HepG2 (cell line): Measurements from ENCODE around the gene DPH2. TPM values are rescaled to one million over a fixed set of nuclear protein-coding genes. Genes with fewer than 3 reads are reported as not detected.

Experiments used
- ATF7-NPFF ChIP-seq: sonication (generic); formaldehyde crosslinking; IDR thresholded peaks from 2 replicates; pipeline ENCODE4 v1.8.1; 2023; ENCODE audit warnings: mild to moderate bottlenecking, low read depth, missing genetic modification reagents, moderate library complexity
- ATM ChIP-seq: fragments of 450-650 bp; IDR thresholded peaks from 2 replicates; pipeline ENCODE4 v1.7.1; 2017; ENCODE audit warnings: mild to moderate bottlenecking, borderline replicate concordance
- CEBPB ChIP-seq: IDR thresholded peaks from 2 replicates; pipeline ENCODE4 v1.6.1; 2011; ENCODE audit warnings: low read depth, low read length, improper control_type of control experiment, borderline replicate concordance
- JUND ChIP-seq: sonication (generic); formaldehyde crosslinking; IDR thresholded peaks from 2 replicates; pipeline ENCODE4 v1.8.0; 2022; ENCODE audit warnings: mild to moderate bottlenecking, missing genetic modification reagents
- KDM3A ChIP-seq: IDR thresholded peaks from 2 replicates; pipeline ENCODE4 v1.6.1; 2018; ENCODE audit warnings: low read depth, missing compliant biosample characterization
- LCORL ChIP-seq, 2 experiments: fragments of 450-650 bp in 1 of 2; sonication (generic) in 1 of 2; formaldehyde crosslinking in 1 of 2; IDR thresholded peaks; 2 replicates each; pipeline versions ENCODE4 v1.5.0 to v1.6.1; 2017 to 2020; ENCODE audit warnings: antibody characterized with exemption in 1 of 2, missing genetic modification reagents in 1 of 2
- NBN ChIP-seq: fragments of 450-650 bp; conservative IDR thresholded peaks from 2 replicates; pipeline ENCODE4 v1.6.1; 2017
- NFATC3 ChIP-seq: sonication (generic); formaldehyde crosslinking; IDR thresholded peaks from 2 replicates; pipeline ENCODE4 v1.5.1; 2020; ENCODE audit warnings: mild to moderate bottlenecking, missing genetic modification reagents
- PAF1 ChIP-seq: IDR thresholded peaks from 2 replicates; pipeline ENCODE4 v1.6.1; 2016; ENCODE audit warnings: missing genetic modification reagents, missing compliant biosample characterization
- POLR2A ChIP-seq, 2 experiments: IDR thresholded peaks; 2 replicates each; pipeline ENCODE4 v1.6.1; 2011; ENCODE audit warnings: low read depth in 2 of 2, low read length in 2 of 2, mild to moderate bottlenecking in 1 of 2, moderate library complexity in 1 of 2; ENCODE audit not compliant: insufficient read depth in 1 of 2
- RELA ChIP-seq: sonication (generic); formaldehyde crosslinking; IDR thresholded peaks from 2 replicates; pipeline ENCODE4 v1.4.0; 2020; ENCODE audit warnings: missing genetic modification reagents
- SRSF1 ChIP-seq: fragments of 200-400 bp; formaldehyde crosslinking; optimal IDR thresholded peaks from 2 replicates; pipeline ENCODE3; 2017; ENCODE audit warnings: mild to moderate bottlenecking, low read depth, low read length, moderate library complexity
- THAP11 ChIP-seq: IDR thresholded peaks from 2 replicates; pipeline ENCODE4 v1.6.1; 2016; ENCODE audit warnings: missing biosample characterization, missing genetic modification reagents
- ZC3H13 ChIP-seq: sonication (generic); formaldehyde crosslinking; IDR thresholded peaks from 2 replicates; pipeline ENCODE4 v1.8.1; 2023; ENCODE audit warnings: mild to moderate bottlenecking, missing genetic modification reagents, moderate library complexity
- ZMYM4 ChIP-seq: sonication (generic); formaldehyde crosslinking; IDR thresholded peaks from 2 replicates; pipeline ENCODE4 v1.8.1; 2023; ENCODE audit warnings: mild to moderate bottlenecking, missing genetic modification reagents
- ZNF253 ChIP-seq: sonication (generic); formaldehyde crosslinking; IDR thresholded peaks from 2 replicates; pipeline ENCODE4 v1.8.0; 2022; ENCODE audit warnings: mild to moderate bottlenecking, missing genetic modification reagents, borderline replicate concordance
- ZNF256 ChIP-seq: sonication (generic); formaldehyde crosslinking; conservative IDR thresholded peaks from 2 replicates; pipeline ENCODE4 v1.4.0; 2020; ENCODE audit warnings: missing genetic modification reagents
- ZNF431 ChIP-seq: sonication (generic); formaldehyde crosslinking; IDR thresholded peaks from 2 replicates; pipeline ENCODE4 v1.9.0; 2022; ENCODE audit warnings: missing genetic modification reagents, low read depth, mild to moderate bottlenecking, borderline replicate concordance
- ZNF563 ChIP-seq: sonication (generic); formaldehyde crosslinking; IDR thresholded peaks from 2 replicates; pipeline ENCODE4 v1.8.0; 2022; ENCODE audit warnings: mild to moderate bottlenecking, moderate library complexity, missing genetic modification reagents
- ZNF724P ChIP-seq: sonication (generic); formaldehyde crosslinking; IDR thresholded peaks from 2 replicates; pipeline ENCODE4 v1.8.0; 2022; ENCODE audit warnings: missing genetic modification reagents, borderline replicate concordance
- ZNF792 ChIP-seq: IDR thresholded peaks from 2 replicates; pipeline ENCODE4 v1.6.1; 2016
- ZNF879 ChIP-seq: sonication (generic); formaldehyde crosslinking; IDR thresholded peaks from 2 replicates; pipeline ENCODE4 v1.8.1; 2023; ENCODE audit warnings: missing genetic modification reagents
- ZSCAN25 ChIP-seq: sonication (generic); formaldehyde crosslinking; IDR thresholded peaks from 2 replicates; pipeline ENCODE4 v1.8.0; 2022; ENCODE audit warnings: mild to moderate bottlenecking, missing genetic modification reagents
- polyA plus RNA-seq, 8 experiments: library from polyadenylated mRNA; depleted of rRNA in 3 of 8; stranded (reverse) in 7 of 8; unstranded in 1 of 8; fragments of >200 nt; fragmentation: Illumina TruSeq in 4 of 8; extraction: Trizol in 4 of 8; gene quantifications; 2 replicates each; pipeline versions ENCODE4 v1.2.1 to v1.2.3, GENCODE V29; 2011 to 2016; ENCODE audit warnings: low read depth in 4 of 8, missing spikeins in 1 of 8, mixed read lengths in 1 of 8; ENCODE audit not compliant: insufficient read depth in 1 of 8
- total RNA-seq, 5 experiments: library from RNA; depleted of rRNA; stranded (reverse); fragments of >200 nt; fragmentation: Illumina TruSeq; extraction: Trizol; gene quantifications; 2 replicates each; pipeline ENCODE4 v1.2.3, GENCODE V29; 2016; ENCODE audit warnings: low read depth in 1 of 5
- TF ChIP-seq, protein P1 (sequence below): sonication (generic); formaldehyde crosslinking; IDR thresholded peaks from 2 replicates; pipeline ENCODE4 v1.4.0; 2020; ENCODE audit warnings: mild to moderate bottlenecking, low read depth, missing genetic modification reagents
- TF ChIP-seq, protein P2 (sequence below): sonication (generic); formaldehyde crosslinking; IDR thresholded peaks from 2 replicates; pipeline ENCODE4 v1.8.1; 2023; ENCODE audit warnings: mild to moderate bottlenecking, inconsistent platforms, moderate library complexity, missing genetic modification reagents, borderline replicate concordance
- TF ChIP-seq, protein P3 (sequence below): IDR thresholded peaks from 2 replicates; pipeline ENCODE4 v1.4.0; 2020; ENCODE audit warnings: mild to moderate bottlenecking, missing genetic modification reagents
- TF ChIP-seq, protein P4 (sequence below): sonication (generic); formaldehyde crosslinking; IDR thresholded peaks from 2 replicates; pipeline ENCODE4 v1.4.0; 2020; ENCODE audit warnings: mild to moderate bottlenecking, missing genetic modification reagents

The DPH2 gene
- total and polyA plus RNA-seq, 2 of the 13 experiments (the other 11 are each of a cell fraction or from before 2014, with no cell fraction given), result 32.2 to 38.3 TPM

DNA sequence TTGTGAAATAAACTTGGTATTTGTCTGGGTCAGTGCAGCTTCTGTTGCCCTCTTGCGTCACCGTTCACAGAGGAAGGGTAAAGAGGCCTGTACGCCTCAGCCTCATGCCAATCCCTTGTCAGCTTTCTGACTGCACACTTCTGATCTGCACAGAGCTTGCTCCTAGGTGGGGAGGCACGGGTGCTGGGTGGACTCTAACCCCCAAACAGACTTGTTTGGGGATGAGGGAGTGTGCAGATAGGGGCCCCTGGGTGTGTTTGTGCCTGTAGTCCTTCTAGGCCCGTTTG is 8.4 kb downstream of the DPH2 start (continued):
- TF ChIP-seq KDM3A (CRISPR knock-in tag) (no peak), ZNF431 (CRISPR knock-in tag) (peak; percentile 55; the same call in 1 of the 2 replicates), ZC3H13 (no peak), CEBPB (peak; percentile 92), ZMYM4 (no peak), ATF7-NPFF (CRISPR knock-in tag) (0 out of 2 replicates have a peak, but pooled peaks have one; percentile 36), ZNF792 (CRISPR knock-in tag) (no peak), LCORL (IDR thresholded peaks at IDR 0.05) (no peak), LCORL (CRISPR knock-in tag; IDR thresholded peaks at IDR 0.05) (no peak), ZNF724P (peak; percentile 17; the same call in 1 of the 2 replicates), JUND (peak; percentile 46; the same call in 1 of the 2 replicates), ZNF253 (CRISPR knock-in tag) (no peak), RELA (CRISPR knock-in tag) (no peak), NBN (no peak), NFATC3 (no peak), POLR2A (IDR thresholded peaks at IDR 0.05; ENCODE audit: insufficient read depth in 1 of 2, low read depth in 2 of 2, low read length in 2 of 2) (no peak), ZNF563 (CRISPR knock-in tag) (peak; percentile 41; the same call in 1 of the 2 replicates), ZNF256 (no peak), SRSF1 (no peak), PAF1 (CRISPR knock-in tag) (no peak), ATM (no peak), ZNF879 (CRISPR knock-in tag) (no peak), THAP11 (CRISPR knock-in tag) (peak; percentile 69; the same call in 1 of the 2 replicates), ZSCAN25 (CRISPR knock-in tag) (0 out of 2 replicates have a peak, but pooled peaks have one; percentile 5)
- TF ChIP-seq, protein P1, sequence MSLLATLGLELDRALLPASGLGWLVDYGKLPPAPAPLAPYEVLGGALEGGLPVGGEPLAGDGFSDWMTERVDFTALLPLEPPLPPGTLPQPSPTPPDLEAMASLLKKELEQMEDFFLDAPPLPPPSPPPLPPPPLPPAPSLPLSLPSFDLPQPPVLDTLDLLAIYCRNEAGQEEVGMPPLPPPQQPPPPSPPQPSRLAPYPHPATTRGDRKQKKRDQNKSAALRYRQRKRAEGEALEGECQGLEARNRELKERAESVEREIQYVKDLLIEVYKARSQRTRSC (CRISPR knock-in tag), result no peak
- TF ChIP-seq, protein P2, sequence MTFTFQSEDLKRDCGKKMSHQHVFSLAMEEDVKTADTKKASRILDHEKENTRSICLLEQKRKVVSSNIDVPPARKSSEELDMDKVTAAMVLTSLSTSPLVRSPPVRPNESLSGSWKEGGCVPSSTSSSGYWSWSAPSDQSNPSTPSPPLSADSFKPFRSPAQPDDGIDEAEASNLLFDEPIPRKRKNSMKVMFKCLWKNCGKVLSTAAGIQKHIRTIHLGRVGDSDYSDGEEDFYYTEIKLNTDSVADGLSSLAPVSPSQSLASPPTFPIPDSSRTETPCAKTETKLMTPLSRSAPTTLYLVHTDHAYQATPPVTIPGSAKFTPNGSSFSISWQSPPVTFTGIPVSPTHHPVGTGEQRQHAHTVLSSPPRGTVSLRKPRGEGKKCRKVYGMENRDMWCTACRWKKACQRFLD, result no peak
- TF ChIP-seq, protein P3, sequence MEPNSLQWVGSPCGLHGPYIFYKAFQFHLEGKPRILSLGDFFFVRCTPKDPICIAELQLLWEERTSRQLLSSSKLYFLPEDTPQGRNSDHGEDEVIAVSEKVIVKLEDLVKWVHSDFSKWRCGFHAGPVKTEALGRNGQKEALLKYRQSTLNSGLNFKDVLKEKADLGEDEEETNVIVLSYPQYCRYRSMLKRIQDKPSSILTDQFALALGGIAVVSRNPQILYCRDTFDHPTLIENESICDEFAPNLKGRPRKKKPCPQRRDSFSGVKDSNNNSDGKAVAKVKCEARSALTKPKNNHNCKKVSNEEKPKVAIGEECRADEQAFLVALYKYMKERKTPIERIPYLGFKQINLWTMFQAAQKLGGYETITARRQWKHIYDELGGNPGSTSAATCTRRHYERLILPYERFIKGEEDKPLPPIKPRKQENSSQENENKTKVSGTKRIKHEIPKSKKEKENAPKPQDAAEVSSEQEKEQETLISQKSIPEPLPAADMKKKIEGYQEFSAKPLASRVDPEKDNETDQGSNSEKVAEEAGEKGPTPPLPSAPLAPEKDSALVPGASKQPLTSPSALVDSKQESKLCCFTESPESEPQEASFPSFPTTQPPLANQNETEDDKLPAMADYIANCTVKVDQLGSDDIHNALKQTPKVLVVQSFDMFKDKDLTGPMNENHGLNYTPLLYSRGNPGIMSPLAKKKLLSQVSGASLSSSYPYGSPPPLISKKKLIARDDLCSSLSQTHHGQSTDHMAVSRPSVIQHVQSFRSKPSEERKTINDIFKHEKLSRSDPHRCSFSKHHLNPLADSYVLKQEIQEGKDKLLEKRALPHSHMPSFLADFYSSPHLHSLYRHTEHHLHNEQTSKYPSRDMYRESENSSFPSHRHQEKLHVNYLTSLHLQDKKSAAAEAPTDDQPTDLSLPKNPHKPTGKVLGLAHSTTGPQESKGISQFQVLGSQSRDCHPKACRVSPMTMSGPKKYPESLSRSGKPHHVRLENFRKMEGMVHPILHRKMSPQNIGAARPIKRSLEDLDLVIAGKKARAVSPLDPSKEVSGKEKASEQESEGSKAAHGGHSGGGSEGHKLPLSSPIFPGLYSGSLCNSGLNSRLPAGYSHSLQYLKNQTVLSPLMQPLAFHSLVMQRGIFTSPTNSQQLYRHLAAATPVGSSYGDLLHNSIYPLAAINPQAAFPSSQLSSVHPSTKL (CRISPR knock-in tag), result peak; percentile 20; the same call in 1 of the 2 replicates
- TF ChIP-seq, protein P4, sequence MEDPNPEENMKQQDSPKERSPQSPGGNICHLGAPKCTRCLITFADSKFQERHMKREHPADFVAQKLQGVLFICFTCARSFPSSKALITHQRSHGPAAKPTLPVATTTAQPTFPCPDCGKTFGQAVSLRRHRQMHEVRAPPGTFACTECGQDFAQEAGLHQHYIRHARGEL (CRISPR knock-in tag), result no peak
